Measurements from ENCODE around the gene IL1RAPL1.

DNA sequence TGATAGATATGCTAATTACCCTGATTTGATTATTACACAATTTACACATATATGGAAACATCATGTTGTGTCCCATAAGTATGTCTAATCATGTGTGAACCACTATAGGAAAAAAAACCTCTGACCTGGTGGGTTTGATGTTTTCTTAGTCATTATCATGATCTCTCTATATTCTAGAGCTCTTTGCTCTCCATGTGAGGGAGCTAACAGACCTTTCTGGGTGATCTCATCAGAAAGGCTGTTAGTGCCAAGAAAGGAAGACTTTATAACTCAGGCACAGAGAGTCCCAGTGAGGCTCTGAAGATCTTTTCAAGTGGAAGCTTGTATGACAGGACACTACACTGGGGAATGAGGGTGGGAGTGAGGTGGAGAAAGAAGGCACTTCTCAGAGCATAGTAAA, 1100.4 kb downstream of the IL1RAPL1 start:
- TF ChIP-seq POLR2A (IDR thresholded peaks at IDR 0.05), result no peak
- TF ChIP-seq, protein P1, sequence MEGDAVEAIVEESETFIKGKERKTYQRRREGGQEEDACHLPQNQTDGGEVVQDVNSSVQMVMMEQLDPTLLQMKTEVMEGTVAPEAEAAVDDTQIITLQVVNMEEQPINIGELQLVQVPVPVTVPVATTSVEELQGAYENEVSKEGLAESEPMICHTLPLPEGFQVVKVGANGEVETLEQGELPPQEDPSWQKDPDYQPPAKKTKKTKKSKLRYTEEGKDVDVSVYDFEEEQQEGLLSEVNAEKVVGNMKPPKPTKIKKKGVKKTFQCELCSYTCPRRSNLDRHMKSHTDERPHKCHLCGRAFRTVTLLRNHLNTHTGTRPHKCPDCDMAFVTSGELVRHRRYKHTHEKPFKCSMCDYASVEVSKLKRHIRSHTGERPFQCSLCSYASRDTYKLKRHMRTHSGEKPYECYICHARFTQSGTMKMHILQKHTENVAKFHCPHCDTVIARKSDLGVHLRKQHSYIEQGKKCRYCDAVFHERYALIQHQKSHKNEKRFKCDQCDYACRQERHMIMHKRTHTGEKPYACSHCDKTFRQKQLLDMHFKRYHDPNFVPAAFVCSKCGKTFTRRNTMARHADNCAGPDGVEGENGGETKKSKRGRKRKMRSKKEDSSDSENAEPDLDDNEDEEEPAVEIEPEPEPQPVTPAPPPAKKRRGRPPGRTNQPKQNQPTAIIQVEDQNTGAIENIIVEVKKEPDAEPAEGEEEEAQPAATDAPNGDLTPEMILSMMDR (IDR thresholded peaks at IDR 0.05 in 4 of 5, conservative IDR thresholded peaks at IDR 0.05 in 1 of 5), result no peak

Data from gastrocnemius medialis (tissue), 4 donors.